Smooth muscle cell (in vitro differentiated cells): ENCODE data around the gene PHF21A. TPM values are rescaled to one million over a fixed set of nuclear protein-coding genes. Genes with fewer than 3 reads are reported as not detected.

Experiments
- DNase-seq: peaks from one replicate; lab custom pipeline; 2025; ENCODE audit not compliant: unreplicated experiment; lab: John Stamatoyannopoulos, UW
- H2AFZ ChIP-seq: fragments of 200-600 bp; sonication (generic); 2 replicates; pipeline ENCODE4 v1.6.0; 2016; ENCODE audit warnings: antibody characterized with exemption, low read depth, mild to moderate bottlenecking
- H3F3A ChIP-seq: fragments of 200-600 bp; sonication (generic); 2 replicates; pipeline ENCODE4 v1.6.0; 2017; ENCODE audit warnings: antibody characterized with exemption, low read depth
- H3K27ac ChIP-seq: fragments of 200-600 bp; sonication (generic); 2 replicates; pipeline ENCODE4 v1.5.1; 2016; ENCODE audit warnings: low read depth, mild to moderate bottlenecking
- H3K27me3 ChIP-seq: fragments of 200-600 bp; sonication (generic); 2 replicates; pipeline ENCODE4 v1.6.1; 2016; ENCODE audit warnings: low read depth, mild to moderate bottlenecking
- H3K36me3 ChIP-seq: fragments of 200-600 bp; sonication (generic); 2 replicates; pipeline ENCODE4 v1.5.1; 2016; ENCODE audit warnings: low read depth
- H3K4me1 ChIP-seq: fragments of 200-600 bp; sonication (generic); 2 replicates; pipeline ENCODE4 v1.5.1; 2016; ENCODE audit warnings: low read depth
- H3K4me2 ChIP-seq: fragments of 200-600 bp; sonication (generic); 2 replicates; pipeline ENCODE4 v1.6.0; 2016; ENCODE audit warnings: mild to moderate bottlenecking
- H3K4me3 ChIP-seq: fragments of 200-600 bp; sonication (generic); 2 replicates; pipeline ENCODE4 v1.5.1; 2016; ENCODE audit warnings: mild to moderate bottlenecking
- H3K79me2 ChIP-seq: fragments of 200-600 bp; sonication (generic); 2 replicates; pipeline ENCODE4 v1.6.0; 2016; ENCODE audit warnings: low read depth, mild to moderate bottlenecking
- H3K9ac ChIP-seq: fragments of 200-600 bp; sonication (generic); 2 replicates; pipeline ENCODE4 v1.6.0; 2016; ENCODE audit warnings: low read depth
- H3K9me3 ChIP-seq: fragments of 200-600 bp; sonication (generic); replicated peaks from 2 replicates; pipeline ENCODE4 v1.5.1; 2016; ENCODE audit warnings: low read depth
- H4K20me1 ChIP-seq: fragments of 200-600 bp; sonication (generic); 2 replicates; pipeline ENCODE4 v1.6.0; 2016; ENCODE audit warnings: low read depth
- WGBS: methylation state at CpG from one replicate; pipeline ENCODE4 v1.1.7; 2016; ENCODE audit warnings: low lambda C conversion rate; 5-methylcytosine and 5-hydroxymethylcytosine counted together
- polyA plus RNA-seq: library from polyadenylated mRNA; unstranded; fragments of >200 nt; fragmentation: Nextera tagmentation; extraction: Ambion mirVana; gene quantifications from 2 replicates; pipeline ENCODE4 v1.2.1, GENCODE V29; 2016
- total RNA-seq: library from RNA; depleted of rRNA; stranded (reverse); fragments of >200 nt; gene quantifications from 2 replicates; pipeline ENCODE4 v1.2.3, GENCODE V29; 2014
- TF ChIP-seq, protein P1 (sequence below): fragments of 200-600 bp; sonication (generic); IDR thresholded peaks from 2 replicates; pipeline ENCODE4 v1.5.1; 2017; ENCODE audit warnings: borderline replicate concordance, mild to moderate bottlenecking, antibody characterized with exemption; ENCODE audit not compliant: insufficient read depth, poor library complexity, severe bottlenecking

The PHF21A gene
- total and polyA plus RNA-seq, 2 experiments from 2014 or later = 26.1 to 28.7 TPM

- Histone ChIP-seq H4K20me1 (peaks cover 58% of the 10 kb centered on the region), H3K4me1 (no peaks in the 10 kb centered on the region), H3K9me3 (no peaks in the 10 kb centered on the region), H2AFZ (no peak overlapping the region), H3K27me3 (no peaks in the 10 kb centered on the region), H3K4me3 (no peak overlapping the region), H3K4me2 (no peak overlapping the region), H3K27ac (no peak overlapping the region), H3F3A (no peaks in the 10 kb centered on the region), H3K9ac (no peak overlapping the region), H3K79me2 (peaks cover 12% of the 10 kb centered on the region), H3K36me3 (peaks cover 4% of the 10 kb centered on the region)
- 93% methylated on average over 3 of the region's 3 CpGs for WGBS
- TF ChIP-seq, protein P1, sequence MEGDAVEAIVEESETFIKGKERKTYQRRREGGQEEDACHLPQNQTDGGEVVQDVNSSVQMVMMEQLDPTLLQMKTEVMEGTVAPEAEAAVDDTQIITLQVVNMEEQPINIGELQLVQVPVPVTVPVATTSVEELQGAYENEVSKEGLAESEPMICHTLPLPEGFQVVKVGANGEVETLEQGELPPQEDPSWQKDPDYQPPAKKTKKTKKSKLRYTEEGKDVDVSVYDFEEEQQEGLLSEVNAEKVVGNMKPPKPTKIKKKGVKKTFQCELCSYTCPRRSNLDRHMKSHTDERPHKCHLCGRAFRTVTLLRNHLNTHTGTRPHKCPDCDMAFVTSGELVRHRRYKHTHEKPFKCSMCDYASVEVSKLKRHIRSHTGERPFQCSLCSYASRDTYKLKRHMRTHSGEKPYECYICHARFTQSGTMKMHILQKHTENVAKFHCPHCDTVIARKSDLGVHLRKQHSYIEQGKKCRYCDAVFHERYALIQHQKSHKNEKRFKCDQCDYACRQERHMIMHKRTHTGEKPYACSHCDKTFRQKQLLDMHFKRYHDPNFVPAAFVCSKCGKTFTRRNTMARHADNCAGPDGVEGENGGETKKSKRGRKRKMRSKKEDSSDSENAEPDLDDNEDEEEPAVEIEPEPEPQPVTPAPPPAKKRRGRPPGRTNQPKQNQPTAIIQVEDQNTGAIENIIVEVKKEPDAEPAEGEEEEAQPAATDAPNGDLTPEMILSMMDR = no peak
- no peak for DNase-seq
Observed at GRCh38 chr11:46079662-46080061, 41.6 kb downstream of the PHF21A start.

- Histone ChIP-seq H4K20me1 (peaks cover 54% of the 10 kb centered on the region), H3K27ac (no peak overlapping the region), H3K9me3 (no peaks in the 10 kb centered on the region), H3K4me3 (no peak overlapping the region), H3K4me2 (no peak overlapping the region), H2AFZ (no peak overlapping the region), H3K27me3 (no peaks in the 10 kb centered on the region), H3K36me3 (peaks cover 4% of the 10 kb centered on the region), H3K4me1 (no peaks in the 10 kb centered on the region), H3K79me2 (no peaks in the 10 kb centered on the region), H3F3A (no peaks in the 10 kb centered on the region), H3K9ac (no peak overlapping the region)
- no peak for DNase-seq
- WGBS = 92% methylated on average over 2 of the region's 2 CpGs
- TF ChIP-seq, protein P1 = peak; percentile 12
Observed at GRCh38 chr11:46075928-46076327, 45.3 kb downstream of the PHF21A start.

- 66% methylated on average over 5 of the region's 5 CpGs for WGBS
- DNase-seq = no peak
- TF ChIP-seq, protein P1 = no peak
- Histone ChIP-seq H3K27ac (no peak overlapping the region), H3K4me2 (no peak overlapping the region), H3F3A (no peaks in the 10 kb centered on the region), H3K4me3 (no peak overlapping the region), H2AFZ (no peak overlapping the region), H4K20me1 (peaks cover 54% of the 10 kb centered on the region), H3K79me2 (peaks cover under 1% of the 10 kb centered on the region), H3K9me3 (no peaks in the 10 kb centered on the region), H3K4me1 (no peaks in the 10 kb centered on the region), H3K9ac (no peak overlapping the region), H3K36me3 (peaks cover 4% of the 10 kb centered on the region), H3K27me3 (no peaks in the 10 kb centered on the region)
Observed at GRCh38 chr11:46075168-46075567, 46.1 kb downstream of the PHF21A start.

DNA sequence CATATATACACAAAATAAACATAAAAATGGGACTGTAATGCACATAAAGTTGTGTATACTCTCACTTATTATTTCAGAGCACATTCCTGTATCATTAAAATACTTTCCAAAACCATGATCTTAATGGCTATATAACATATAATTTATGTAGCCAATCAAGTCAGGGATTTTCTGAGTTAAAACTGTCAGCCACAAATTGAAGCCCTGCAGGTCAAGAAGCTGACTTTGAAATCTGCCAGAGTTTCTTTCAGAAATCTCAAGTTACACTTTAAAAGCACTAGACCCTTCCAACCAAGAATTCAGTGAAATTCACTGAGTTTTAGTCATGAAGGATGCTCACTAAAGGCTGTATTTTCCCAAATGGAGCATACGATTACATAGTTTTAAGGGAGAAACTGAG is 47.6 kb downstream of the PHF21A start:
- Histone ChIP-seq H3K79me2 (peaks cover 6% of the 10 kb centered on the region), H3K9ac (no peak overlapping the region), H4K20me1 (peaks cover 67% of the 10 kb centered on the region), H3K4me2 (no peak overlapping the region), H3K4me3 (no peak overlapping the region), H2AFZ (no peak overlapping the region), H3K36me3 (peaks cover 4% of the 10 kb centered on the region), H3K27me3 (no peaks in the 10 kb centered on the region), H3K4me1 (no peaks in the 10 kb centered on the region), H3K9me3 (no peaks in the 10 kb centered on the region), H3F3A (no peaks in the 10 kb centered on the region), H3K27ac (no peak overlapping the region)
- no peak for DNase-seq
- TF ChIP-seq, protein P1 = no peak
- 84% methylated on average over 1 of the region's 1 CpG for WGBS
